Measurements from ENCODE around the gene ATP13A4.

- TF ChIP-seq, protein P1, sequence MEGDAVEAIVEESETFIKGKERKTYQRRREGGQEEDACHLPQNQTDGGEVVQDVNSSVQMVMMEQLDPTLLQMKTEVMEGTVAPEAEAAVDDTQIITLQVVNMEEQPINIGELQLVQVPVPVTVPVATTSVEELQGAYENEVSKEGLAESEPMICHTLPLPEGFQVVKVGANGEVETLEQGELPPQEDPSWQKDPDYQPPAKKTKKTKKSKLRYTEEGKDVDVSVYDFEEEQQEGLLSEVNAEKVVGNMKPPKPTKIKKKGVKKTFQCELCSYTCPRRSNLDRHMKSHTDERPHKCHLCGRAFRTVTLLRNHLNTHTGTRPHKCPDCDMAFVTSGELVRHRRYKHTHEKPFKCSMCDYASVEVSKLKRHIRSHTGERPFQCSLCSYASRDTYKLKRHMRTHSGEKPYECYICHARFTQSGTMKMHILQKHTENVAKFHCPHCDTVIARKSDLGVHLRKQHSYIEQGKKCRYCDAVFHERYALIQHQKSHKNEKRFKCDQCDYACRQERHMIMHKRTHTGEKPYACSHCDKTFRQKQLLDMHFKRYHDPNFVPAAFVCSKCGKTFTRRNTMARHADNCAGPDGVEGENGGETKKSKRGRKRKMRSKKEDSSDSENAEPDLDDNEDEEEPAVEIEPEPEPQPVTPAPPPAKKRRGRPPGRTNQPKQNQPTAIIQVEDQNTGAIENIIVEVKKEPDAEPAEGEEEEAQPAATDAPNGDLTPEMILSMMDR (IDR thresholded peaks at IDR 0.05) = no peak
- TF ChIP-seq POLR2A (IDR thresholded peaks at IDR 0.05) = no peak
Measured at GRCh38 chr3:193590088-193590856, 35.6 kb upstream of the ATP13A4 start.

Measured in right lobe of liver (tissue), 4 donors.